SK-N-SH (cell line): Measurements from ENCODE around the gene USB1. TPM values are rescaled to one million over a fixed set of nuclear protein-coding genes. Genes with fewer than 3 reads are reported as not detected.

Experiments
- CTCF ChIA-PET: fragments of 300-600, 350-600 bp; formaldehyde crosslinking; extraction: SDS; loops from one replicate; lab custom pipeline; 2021; lab: Yijun Ruan, JAX
- POLR2A ChIA-PET: fragments of 350-600 bp; sonication (Branson Sonifier 250); formaldehyde crosslinking; extraction: SDS; loops from one replicate; lab custom pipeline; 2020; ENCODE audit warnings: antibody characterized with exemption, inconsistent platforms; lab: Yijun Ruan, JAX
- DNase-seq: peaks from one replicate; pipeline ENCODE4 v3.0.0; 2012
- H2AFZ ChIP-seq: fragments of 200-600 bp; sonication (generic); 2 replicates; pipeline ENCODE4 v1.8.1; 2016; ENCODE audit warnings: antibody characterized with exemption, mild to moderate bottlenecking, low read depth
- H3F3A ChIP-seq: fragments of 200-600 bp; sonication (generic); replicated peaks from 2 replicates; pipeline ENCODE3; 2016; ENCODE audit warnings: antibody characterized with exemption, mild to moderate bottlenecking; ENCODE audit not compliant: insufficient read depth
- H3K27ac ChIP-seq, 2 experiments: fragments of 200-500 bp in 1 of 2; fragments of 200-600 bp in 1 of 2; sonication (Bioruptor generic) in 1 of 2; sonication (generic), shearing (Covaris generic) in 1 of 2; 2 replicates each; pipeline versions ENCODE4 v1.5.1 to v1.6.1; 2014 to 2016; ENCODE audit warnings: low read depth in 2 of 2, inconsistent platforms in 1 of 2, low read length in 1 of 2, mild to moderate bottlenecking in 1 of 2, mixed read lengths in 1 of 2
- H3K27me3 ChIP-seq: fragments of 200-600 bp; sonication (generic), shearing (Covaris generic); 2 replicates; pipeline ENCODE4 v1.6.1; 2016; ENCODE audit warnings: mixed run types; ENCODE audit not compliant: insufficient read depth
- H3K36me3 ChIP-seq, 2 experiments: fragments of 200-500 bp in 1 of 2; fragments of 200-600 bp in 1 of 2; sonication (Bioruptor generic) in 1 of 2; sonication (generic) in 1 of 2; replicated peaks in 1 of 2; 2 replicates each; pipeline versions ENCODE3 to v1.5.1; 2014 to 2016; ENCODE audit warnings: low read length in 1 of 2, mild to moderate bottlenecking in 1 of 2; ENCODE audit not compliant: insufficient read depth in 2 of 2, control insufficient read depth in 1 of 2
- H3K4me1 ChIP-seq, 2 experiments: fragments of 200-500 bp in 1 of 2; fragments of 200-600 bp in 1 of 2; sonication (Bioruptor generic) in 1 of 2; sonication (generic), shearing (Covaris generic) in 1 of 2; 2 replicates each; pipeline versions ENCODE4 v1.5.1 to v1.6.1; 2014 to 2016; ENCODE audit warnings: low read depth in 1 of 2, low read length in 1 of 2, mixed run types in 1 of 2; ENCODE audit not compliant: insufficient read depth in 2 of 2, control insufficient read depth in 1 of 2
- H3K4me2 ChIP-seq: fragments of 200-600 bp; sonication (generic), shearing (Covaris generic); 2 replicates; pipeline ENCODE4 v1.6.1; 2017; ENCODE audit warnings: mixed run types
- H3K4me3 ChIP-seq, 2 experiments: fragments of 200-500 bp in 1 of 2; fragments of 200-600 bp in 1 of 2; sonication (Bioruptor generic) in 1 of 2; sonication (generic), shearing (Covaris generic) in 1 of 2; 2 replicates each; pipeline versions ENCODE4 v1.5.1 to v1.8.1; 2014 to 2016; ENCODE audit warnings: low read depth in 2 of 2, inconsistent platforms in 1 of 2, low read length in 1 of 2, mild to moderate bottlenecking in 1 of 2, mixed read lengths in 1 of 2, moderate library complexity in 1 of 2
- H3K79me2 ChIP-seq: fragments of 200-600 bp; sonication (generic); 2 replicates; pipeline ENCODE4 v1.8.1; 2017; ENCODE audit warnings: mild to moderate bottlenecking; ENCODE audit not compliant: insufficient read depth
- H3K9ac ChIP-seq: fragments of 200-600 bp; sonication (generic); 2 replicates; pipeline ENCODE4 v1.6.1; 2017; ENCODE audit warnings: mixed run types
- H3K9me2 ChIP-seq: fragments of 200-600 bp; sonication (generic); 2 replicates; pipeline ENCODE4 v1.6.1; 2017; ENCODE audit warnings: mixed run types
- H3K9me3 ChIP-seq: fragments of 200-600 bp; sonication (generic); 2 replicates; pipeline ENCODE4 v1.6.1; 2017; ENCODE audit warnings: mixed run types, mild to moderate bottlenecking, moderate library complexity
- H4K20me1 ChIP-seq: fragments of 200-600 bp; sonication (generic); 2 replicates; pipeline ENCODE4 v1.6.1; 2017; ENCODE audit warnings: mild to moderate bottlenecking, mixed run types; ENCODE audit not compliant: insufficient read depth
- GABPA ChIP-seq: IDR thresholded peaks from 2 replicates; pipeline ENCODE4 v1.4.0; 2012; ENCODE audit warnings: low read depth, mild to moderate bottlenecking
- GATA2 ChIP-seq: sonication (generic); formaldehyde crosslinking; IDR thresholded peaks from 2 replicates; pipeline ENCODE4 v1.5.0; 2020; ENCODE audit warnings: mild to moderate bottlenecking, missing genetic modification reagents
- JUND ChIP-seq: IDR thresholded peaks from 2 replicates; pipeline ENCODE4 v1.4.0; 2012
- MEF2A ChIP-seq: IDR thresholded peaks from 2 replicates; pipeline ENCODE4 v1.4.0; 2012; ENCODE audit warnings: low read depth, borderline replicate concordance
- NRF1 ChIP-seq: IDR thresholded peaks from 2 replicates; pipeline ENCODE4 v1.6.1; 2012; ENCODE audit warnings: low read depth, mild to moderate bottlenecking, low read length
- POLR2AphosphoS5 ChIP-seq: IDR thresholded peaks from 2 replicates; pipeline ENCODE4 v1.6.1; 2012; ENCODE audit warnings: low read depth, low read length
- USF1 ChIP-seq: IDR thresholded peaks from 2 replicates; pipeline ENCODE4 v1.4.0; 2012; ENCODE audit warnings: low read depth, borderline replicate concordance
- USF2 ChIP-seq: fragments of 150-350 bp; IDR thresholded peaks from 2 replicates; pipeline ENCODE4 v1.6.1; 2017; ENCODE audit warnings: antibody characterized with exemption, low read length, low read depth, borderline replicate concordance
- ZBTB33 ChIP-seq: IDR thresholded peaks from 2 replicates; pipeline ENCODE4 v1.4.0; 2012; ENCODE audit warnings: low read depth, borderline replicate concordance
- WGBS: methylation state at CpG from one replicate; pipeline ENCODE4 v1.1.6; 2017; ENCODE audit warnings: low lambda C conversion rate; 5-methylcytosine and 5-hydroxymethylcytosine counted together
- polyA plus RNA-seq, 3 experiments: library from polyadenylated mRNA; depleted of rRNA; stranded (reverse); fragments of >200 nt; gene quantifications; 2 replicates each; pipeline ENCODE4 v1.2.3, GENCODE V29; 2012

Gene USB1
- polyA plus RNA-seq, 1 of the 3 experiments (the other 2 are of a cell fraction): 94.1 TPM

- no peaks in the 10 kb centered on the region for H3K9me2 ChIP-seq
- H3K4me3 ChIP-seq: no peak overlapping the region
- ChIA-PET CTCF (interaction anchor here (0.8 to 2.5 kb wide), 4 partner anchors 9 to 73 kb away, joined by 3 to 11 read pairs (median 5); no protein-coding TSS in a partner anchor), POLR2A (no interaction called here)
- H3F3A ChIP-seq: no peaks in the 10 kb centered on the region
- TF ChIP-seq MEF2A (no peak), USF2 (no peak), POLR2AphosphoS5 (no peak), NRF1 (no peak), USF1 (no peak), JUND (no peak)
- H3K9me3 ChIP-seq: no peaks in the 10 kb centered on the region
- no peak overlapping the region for H3K4me2 ChIP-seq
- H4K20me1 ChIP-seq: no peaks in the 10 kb centered on the region
- H3K79me2 ChIP-seq: no peaks in the 10 kb centered on the region
- H3K36me3 ChIP-seq: no peaks in the 10 kb centered on the region
- 80% methylated on average over 14 of the region's 17 CpGs for WGBS
- no peak overlapping the region for H3K9ac ChIP-seq
- H2AFZ ChIP-seq: no peak overlapping the region
- DNase-seq: no peak
- no peaks in the 10 kb centered on the region for H3K27me3 ChIP-seq
- no peak overlapping the region for H3K27ac ChIP-seq
- H3K4me1 ChIP-seq: no peaks in the 10 kb centered on the region; a peak in 1 of 4 replicates
These were observed 48.3 kb downstream of the USB1 start for GRCh38 chr16:58049232-58050185.

- no peak for DNase-seq
- H3K9me2 ChIP-seq: no peaks in the 10 kb centered on the region
- TF ChIP-seq GATA2 (CRISPR knock-in tag): no peak
- no peak for TF ChIP-seq GABPA
- no peak for TF ChIP-seq ZBTB33
- no peak for TF ChIP-seq USF2
- no peak for TF ChIP-seq USF1
- ChIA-PET POLR2A (no interaction called here), CTCF (interaction anchor here (0.6 to 2.5 kb wide), 2 partner anchors 19 to 71 kb away, joined by 3 to 11 read pairs; no protein-coding TSS in a partner anchor)
- WGBS: 60% methylated on average over 2 of the region's 2 CpGs
- no peaks in the 10 kb centered on the region for H4K20me1 ChIP-seq
- H3K79me2 ChIP-seq: no peaks in the 10 kb centered on the region
- H3K27me3 ChIP-seq: no peaks in the 10 kb centered on the region
- no peaks in the 10 kb centered on the region for H3K9me3 ChIP-seq
- no peaks in the 10 kb centered on the region for H3F3A ChIP-seq
- H3K4me1 ChIP-seq: no peaks in the 10 kb centered on the region; a peak in 1 of 4 replicates
- H3K9ac ChIP-seq: no peak overlapping the region
- no peak overlapping the region for H3K4me2 ChIP-seq
- no peak overlapping the region for H3K27ac ChIP-seq
- H3K4me3 ChIP-seq: no peak overlapping the region
- H2AFZ ChIP-seq: no peak overlapping the region
- no peaks in the 10 kb centered on the region for H3K36me3 ChIP-seq
These were observed 50.1 kb downstream of the USB1 start for GRCh38 chr16:58051296-58051695.
